GM23338 (cell line): ENCODE data around the gene DSG2.

Experiments
- CREB1 ChIP-seq: fragments of 250-450 bp; sonication (Bioruptor Pico); IDR thresholded peaks from 2 replicates; pipeline ENCODE4 v1.5.0; 2020; ENCODE audit warnings: low read depth, mild to moderate bottlenecking, moderate library complexity
- EZH2 ChIP-seq: fragments of 200-600 bp; sonication (generic); IDR thresholded peaks from one replicate; pipeline ENCODE4 v1.8.0; 2017; ENCODE audit warnings: antibody characterized with exemption, mild to moderate bottlenecking, low read depth; ENCODE audit not compliant: unreplicated experiment
- EZH2phosphoT487 ChIP-seq: fragments of 200-600 bp; sonication (generic); IDR thresholded peaks from one replicate; pipeline ENCODE4 v1.8.1; 2018; ENCODE audit warnings: antibody characterized with exemption; ENCODE audit not compliant: unreplicated experiment
- JUNB ChIP-seq: IDR thresholded peaks from one replicate; pipeline ENCODE4 v1.6.1; 2016; ENCODE audit warnings: antibody characterized with exemption; ENCODE audit not compliant: unreplicated experiment
- NANOG ChIP-seq: IDR thresholded peaks from 2 replicates; pipeline ENCODE4 v1.6.1; 2016; ENCODE audit warnings: antibody characterized with exemption, borderline replicate concordance
- POLR2AphosphoS5 ChIP-seq: IDR thresholded peaks from 2 replicates; pipeline ENCODE4 v1.6.1; 2016; ENCODE audit warnings: antibody characterized with exemption, low read depth
- STAT1 ChIP-seq: IDR thresholded peaks from one replicate; pipeline ENCODE4 v1.6.1; 2016; ENCODE audit warnings: antibody characterized with exemption; ENCODE audit not compliant: unreplicated experiment
- ZNF114 ChIP-seq: fragments of 250-450 bp; sonication (Bioruptor Pico); IDR thresholded peaks from 2 replicates; pipeline ENCODE4 v1.5.0; 2020; ENCODE audit warnings: mild to moderate bottlenecking, moderate library complexity
- ZNF331 ChIP-seq: fragments of 250-450 bp; sonication (Bioruptor Pico); IDR thresholded peaks from 2 replicates; pipeline ENCODE4 v1.5.0; 2020; ENCODE audit warnings: low read depth, mild to moderate bottlenecking, moderate library complexity
- TF ChIP-seq, protein P1 (sequence below), 2 experiments: fragments of 200-600 bp in 1 of 2; sonication (generic) in 1 of 2; conservative IDR thresholded peaks; 2 replicates each; pipeline versions ENCODE4 v1.5.1 to v1.6.1; 2016 to 2017; ENCODE audit warnings: antibody characterized with exemption in 2 of 2, low read depth in 2 of 2, mild to moderate bottlenecking in 2 of 2, moderate library complexity in 1 of 2
- TF ChIP-seq, protein P2 (sequence below): IDR thresholded peaks from one replicate; pipeline ENCODE4 v1.6.1; 2018; ENCODE audit warnings: antibody characterized with exemption; ENCODE audit not compliant: unreplicated experiment
- TF ChIP-seq, protein P3 (sequence below): fragments of 250-450 bp; sonication (Bioruptor Pico); IDR thresholded peaks from 2 replicates; pipeline ENCODE4 v1.5.0; 2020; ENCODE audit warnings: mild to moderate bottlenecking, moderate library complexity
- TF ChIP-seq, protein P4 (sequence below): IDR thresholded peaks from 2 replicates; pipeline ENCODE4 v1.6.1; 2016; ENCODE audit warnings: antibody characterized with exemption

DNA sequence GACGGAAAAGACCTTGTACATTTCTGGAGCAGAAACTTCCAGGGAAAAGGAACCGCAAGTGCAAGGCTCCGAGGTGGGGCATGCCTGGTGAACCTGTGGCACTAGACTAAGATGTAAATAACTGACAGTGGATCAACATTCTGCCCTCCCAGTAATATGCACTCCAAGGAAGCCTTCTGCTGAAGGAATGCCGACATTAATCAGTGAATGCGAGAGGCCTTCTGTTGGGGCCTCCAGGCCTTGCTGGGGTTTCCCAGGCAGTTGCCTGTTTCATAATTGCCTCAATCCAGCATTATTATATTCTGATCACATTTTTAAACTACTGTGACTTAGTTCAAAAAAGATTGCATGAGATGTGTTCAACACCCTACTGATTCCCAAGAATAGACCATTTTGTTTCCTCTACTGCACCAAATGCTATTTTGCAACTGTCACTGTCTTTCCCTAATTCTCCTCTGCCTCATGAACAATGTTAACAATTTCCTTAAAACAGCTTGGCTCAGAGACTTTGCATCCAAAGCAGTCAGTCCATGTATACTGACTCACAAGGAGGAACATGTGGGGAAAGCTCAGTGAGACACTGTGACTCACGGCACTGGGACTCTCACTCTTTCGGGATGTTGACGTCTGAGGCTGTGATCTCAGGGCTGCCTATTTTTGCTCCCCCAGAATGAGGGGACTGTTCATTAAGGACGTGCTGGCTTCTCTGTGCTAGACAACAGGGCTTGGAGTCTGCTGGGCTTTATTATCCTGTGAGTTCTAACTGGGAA is 10.5 kb upstream of the DSG2 start:
- TF ChIP-seq EZH2phosphoT487: no peak
- TF ChIP-seq, protein P1, sequence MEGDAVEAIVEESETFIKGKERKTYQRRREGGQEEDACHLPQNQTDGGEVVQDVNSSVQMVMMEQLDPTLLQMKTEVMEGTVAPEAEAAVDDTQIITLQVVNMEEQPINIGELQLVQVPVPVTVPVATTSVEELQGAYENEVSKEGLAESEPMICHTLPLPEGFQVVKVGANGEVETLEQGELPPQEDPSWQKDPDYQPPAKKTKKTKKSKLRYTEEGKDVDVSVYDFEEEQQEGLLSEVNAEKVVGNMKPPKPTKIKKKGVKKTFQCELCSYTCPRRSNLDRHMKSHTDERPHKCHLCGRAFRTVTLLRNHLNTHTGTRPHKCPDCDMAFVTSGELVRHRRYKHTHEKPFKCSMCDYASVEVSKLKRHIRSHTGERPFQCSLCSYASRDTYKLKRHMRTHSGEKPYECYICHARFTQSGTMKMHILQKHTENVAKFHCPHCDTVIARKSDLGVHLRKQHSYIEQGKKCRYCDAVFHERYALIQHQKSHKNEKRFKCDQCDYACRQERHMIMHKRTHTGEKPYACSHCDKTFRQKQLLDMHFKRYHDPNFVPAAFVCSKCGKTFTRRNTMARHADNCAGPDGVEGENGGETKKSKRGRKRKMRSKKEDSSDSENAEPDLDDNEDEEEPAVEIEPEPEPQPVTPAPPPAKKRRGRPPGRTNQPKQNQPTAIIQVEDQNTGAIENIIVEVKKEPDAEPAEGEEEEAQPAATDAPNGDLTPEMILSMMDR (conservative IDR thresholded peaks at IDR 0.05; ENCODE audit: low read depth in 2 of 2): no peak
- no peak for TF ChIP-seq EZH2
- TF ChIP-seq, protein P2, sequence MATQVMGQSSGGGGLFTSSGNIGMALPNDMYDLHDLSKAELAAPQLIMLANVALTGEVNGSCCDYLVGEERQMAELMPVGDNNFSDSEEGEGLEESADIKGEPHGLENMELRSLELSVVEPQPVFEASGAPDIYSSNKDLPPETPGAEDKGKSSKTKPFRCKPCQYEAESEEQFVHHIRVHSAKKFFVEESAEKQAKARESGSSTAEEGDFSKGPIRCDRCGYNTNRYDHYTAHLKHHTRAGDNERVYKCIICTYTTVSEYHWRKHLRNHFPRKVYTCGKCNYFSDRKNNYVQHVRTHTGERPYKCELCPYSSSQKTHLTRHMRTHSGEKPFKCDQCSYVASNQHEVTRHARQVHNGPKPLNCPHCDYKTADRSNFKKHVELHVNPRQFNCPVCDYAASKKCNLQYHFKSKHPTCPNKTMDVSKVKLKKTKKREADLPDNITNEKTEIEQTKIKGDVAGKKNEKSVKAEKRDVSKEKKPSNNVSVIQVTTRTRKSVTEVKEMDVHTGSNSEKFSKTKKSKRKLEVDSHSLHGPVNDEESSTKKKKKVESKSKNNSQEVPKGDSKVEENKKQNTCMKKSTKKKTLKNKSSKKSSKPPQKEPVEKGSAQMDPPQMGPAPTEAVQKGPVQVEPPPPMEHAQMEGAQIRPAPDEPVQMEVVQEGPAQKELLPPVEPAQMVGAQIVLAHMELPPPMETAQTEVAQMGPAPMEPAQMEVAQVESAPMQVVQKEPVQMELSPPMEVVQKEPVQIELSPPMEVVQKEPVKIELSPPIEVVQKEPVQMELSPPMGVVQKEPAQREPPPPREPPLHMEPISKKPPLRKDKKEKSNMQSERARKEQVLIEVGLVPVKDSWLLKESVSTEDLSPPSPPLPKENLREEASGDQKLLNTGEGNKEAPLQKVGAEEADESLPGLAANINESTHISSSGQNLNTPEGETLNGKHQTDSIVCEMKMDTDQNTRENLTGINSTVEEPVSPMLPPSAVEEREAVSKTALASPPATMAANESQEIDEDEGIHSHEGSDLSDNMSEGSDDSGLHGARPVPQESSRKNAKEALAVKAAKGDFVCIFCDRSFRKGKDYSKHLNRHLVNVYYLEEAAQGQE: no peak
- TF ChIP-seq POLR2AphosphoS5: no peak
- no peak for TF ChIP-seq JUNB
- no peak for TF ChIP-seq STAT1
- no peak for TF ChIP-seq CREB1 (CRISPR knock-in tag)
- no peak for TF ChIP-seq ZNF114 (CRISPR knock-in tag)
- TF ChIP-seq ZNF331 (CRISPR knock-in tag): no peak
- TF ChIP-seq NANOG: no peak
- TF ChIP-seq, protein P3, sequence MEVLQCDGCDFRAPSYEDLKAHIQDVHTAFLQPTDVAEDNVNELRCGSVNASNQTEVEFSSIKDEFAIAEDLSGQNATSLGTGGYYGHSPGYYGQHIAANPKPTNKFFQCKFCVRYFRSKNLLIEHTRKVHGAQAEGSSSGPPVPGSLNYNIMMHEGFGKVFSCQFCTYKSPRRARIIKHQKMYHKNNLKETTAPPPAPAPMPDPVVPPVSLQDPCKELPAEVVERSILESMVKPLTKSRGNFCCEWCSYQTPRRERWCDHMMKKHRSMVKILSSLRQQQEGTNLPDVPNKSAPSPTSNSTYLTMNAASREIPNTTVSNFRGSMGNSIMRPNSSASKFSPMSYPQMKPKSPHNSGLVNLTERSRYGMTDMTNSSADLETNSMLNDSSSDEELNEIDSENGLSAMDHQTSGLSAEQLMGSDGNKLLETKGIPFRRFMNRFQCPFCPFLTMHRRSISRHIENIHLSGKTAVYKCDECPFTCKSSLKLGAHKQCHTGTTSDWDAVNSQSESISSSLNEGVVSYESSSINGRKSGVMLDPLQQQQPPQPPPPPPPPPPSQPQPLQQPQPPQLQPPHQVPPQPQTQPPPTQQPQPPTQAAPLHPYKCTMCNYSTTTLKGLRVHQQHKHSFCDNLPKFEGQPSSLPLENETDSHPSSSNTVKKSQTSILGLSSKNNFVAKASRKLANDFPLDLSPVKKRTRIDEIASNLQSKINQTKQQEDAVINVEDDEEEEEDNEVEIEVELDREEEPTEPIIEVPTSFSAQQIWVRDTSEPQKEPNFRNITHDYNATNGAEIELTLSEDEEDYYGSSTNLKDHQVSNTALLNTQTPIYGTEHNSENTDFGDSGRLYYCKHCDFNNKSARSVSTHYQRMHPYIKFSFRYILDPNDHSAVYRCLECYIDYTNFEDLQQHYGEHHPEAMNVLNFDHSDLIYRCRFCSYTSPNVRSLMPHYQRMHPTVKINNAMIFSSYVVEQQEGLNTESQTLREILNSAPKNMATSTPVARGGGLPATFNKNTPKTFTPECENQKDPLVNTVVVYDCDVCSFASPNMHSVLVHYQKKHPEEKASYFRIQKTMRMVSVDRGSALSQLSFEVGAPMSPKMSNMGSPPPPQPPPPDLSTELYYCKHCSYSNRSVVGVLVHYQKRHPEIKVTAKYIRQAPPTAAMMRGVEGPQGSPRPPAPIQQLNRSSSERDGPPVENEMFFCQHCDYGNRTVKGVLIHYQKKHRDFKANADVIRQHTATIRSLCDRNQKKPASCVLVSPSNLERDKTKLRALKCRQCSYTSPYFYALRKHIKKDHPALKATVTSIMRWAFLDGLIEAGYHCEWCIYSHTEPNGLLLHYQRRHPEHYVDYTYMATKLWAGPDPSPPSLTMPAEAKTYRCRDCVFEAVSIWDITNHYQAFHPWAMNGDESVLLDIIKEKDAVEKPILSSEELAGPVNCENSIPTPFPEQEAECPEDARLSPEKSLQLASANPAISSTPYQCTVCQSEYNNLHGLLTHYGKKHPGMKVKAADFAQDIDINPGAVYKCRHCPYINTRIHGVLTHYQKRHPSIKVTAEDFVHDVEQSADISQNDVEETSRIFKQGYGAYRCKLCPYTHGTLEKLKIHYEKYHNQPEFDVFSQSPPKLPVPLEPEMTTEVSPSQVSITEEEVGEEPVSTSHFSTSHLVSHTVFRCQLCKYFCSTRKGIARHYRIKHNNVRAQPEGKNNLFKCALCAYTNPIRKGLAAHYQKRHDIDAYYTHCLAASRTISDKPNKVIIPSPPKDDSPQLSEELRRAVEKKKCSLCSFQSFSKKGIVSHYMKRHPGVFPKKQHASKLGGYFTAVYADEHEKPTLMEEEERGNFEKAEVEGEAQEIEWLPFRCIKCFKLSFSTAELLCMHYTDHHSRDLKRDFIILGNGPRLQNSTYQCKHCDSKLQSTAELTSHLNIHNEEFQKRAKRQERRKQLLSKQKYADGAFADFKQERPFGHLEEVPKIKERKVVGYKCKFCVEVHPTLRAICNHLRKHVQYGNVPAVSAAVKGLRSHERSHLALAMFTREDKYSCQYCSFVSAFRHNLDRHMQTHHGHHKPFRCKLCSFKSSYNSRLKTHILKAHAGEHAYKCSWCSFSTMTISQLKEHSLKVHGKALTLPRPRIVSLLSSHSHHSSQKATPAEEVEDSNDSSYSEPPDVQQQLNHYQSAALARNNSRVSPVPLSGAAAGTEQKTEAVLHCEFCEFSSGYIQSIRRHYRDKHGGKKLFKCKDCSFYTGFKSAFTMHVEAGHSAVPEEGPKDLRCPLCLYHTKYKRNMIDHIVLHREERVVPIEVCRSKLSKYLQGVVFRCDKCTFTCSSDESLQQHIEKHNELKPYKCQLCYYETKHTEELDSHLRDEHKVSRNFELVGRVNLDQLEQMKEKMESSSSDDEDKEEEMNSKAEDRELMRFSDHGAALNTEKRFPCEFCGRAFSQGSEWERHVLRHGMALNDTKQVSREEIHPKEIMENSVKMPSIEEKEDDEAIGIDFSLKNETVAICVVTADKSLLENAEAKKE (CRISPR knock-in tag): 0 out of 2 replicates have a peak, but pooled peaks have one; percentile 20
- TF ChIP-seq, protein P4, sequence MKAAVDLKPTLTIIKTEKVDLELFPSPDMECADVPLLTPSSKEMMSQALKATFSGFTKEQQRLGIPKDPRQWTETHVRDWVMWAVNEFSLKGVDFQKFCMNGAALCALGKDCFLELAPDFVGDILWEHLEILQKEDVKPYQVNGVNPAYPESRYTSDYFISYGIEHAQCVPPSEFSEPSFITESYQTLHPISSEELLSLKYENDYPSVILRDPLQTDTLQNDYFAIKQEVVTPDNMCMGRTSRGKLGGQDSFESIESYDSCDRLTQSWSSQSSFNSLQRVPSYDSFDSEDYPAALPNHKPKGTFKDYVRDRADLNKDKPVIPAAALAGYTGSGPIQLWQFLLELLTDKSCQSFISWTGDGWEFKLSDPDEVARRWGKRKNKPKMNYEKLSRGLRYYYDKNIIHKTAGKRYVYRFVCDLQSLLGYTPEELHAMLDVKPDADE: no peak
